CD4-positive, alpha-beta T cell treated with Interleukin-1 beta for 1 hour (primary cell): Measurements from ENCODE around the gene HOXD4.

Experiments
- DNase-seq, 2 donors: peaks; one replicate each; pipeline ENCODE4 v3.0.0-alpha.2; 2020 to 2022

Gene HOXD4

DNA sequence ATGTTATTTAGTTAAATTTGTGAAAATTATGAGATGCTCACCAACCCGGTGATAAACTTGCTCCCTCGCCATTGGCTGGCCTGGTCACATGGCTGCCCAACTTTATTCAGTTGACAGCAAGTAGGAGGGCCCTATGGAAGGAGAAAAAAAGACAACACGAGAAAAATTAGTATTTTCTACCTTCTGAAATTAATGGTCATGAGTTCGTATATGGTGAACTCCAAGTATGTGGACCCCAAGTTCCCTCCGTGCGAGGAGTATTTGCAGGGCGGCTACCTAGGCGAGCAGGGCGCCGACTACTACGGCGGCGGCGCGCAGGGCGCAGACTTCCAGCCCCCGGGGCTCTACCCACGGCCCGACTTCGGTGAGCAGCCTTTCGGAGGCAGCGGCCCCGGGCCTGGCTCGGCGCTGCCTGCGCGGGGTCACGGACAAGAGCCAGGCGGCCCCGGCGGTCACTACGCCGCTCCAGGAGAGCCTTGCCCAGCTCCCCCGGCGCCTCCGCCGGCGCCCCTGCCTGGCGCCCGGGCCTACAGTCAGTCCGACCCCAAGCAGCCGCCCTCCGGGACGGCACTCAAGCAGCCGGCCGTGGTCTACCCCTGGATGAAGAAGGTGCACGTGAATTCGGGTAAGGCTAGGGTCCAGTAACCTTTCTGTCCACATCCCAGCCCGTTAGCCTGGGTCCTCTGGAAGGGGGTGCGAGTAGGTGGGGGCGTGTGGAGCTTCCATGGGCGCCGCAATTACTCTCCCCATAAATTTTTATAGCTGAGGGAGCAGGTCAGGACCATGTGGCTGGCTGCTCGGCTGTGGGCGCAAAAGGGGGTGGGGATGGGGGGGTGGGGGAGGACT lies at the start of gene HOXD4:
Gene HOXD4, plus strand, starts transcription at position 109 of the 846 bp plus-strand sequence. Its CDS starts 84 bp downstream, at position 193.
- DNase-seq = no peak

DNA sequence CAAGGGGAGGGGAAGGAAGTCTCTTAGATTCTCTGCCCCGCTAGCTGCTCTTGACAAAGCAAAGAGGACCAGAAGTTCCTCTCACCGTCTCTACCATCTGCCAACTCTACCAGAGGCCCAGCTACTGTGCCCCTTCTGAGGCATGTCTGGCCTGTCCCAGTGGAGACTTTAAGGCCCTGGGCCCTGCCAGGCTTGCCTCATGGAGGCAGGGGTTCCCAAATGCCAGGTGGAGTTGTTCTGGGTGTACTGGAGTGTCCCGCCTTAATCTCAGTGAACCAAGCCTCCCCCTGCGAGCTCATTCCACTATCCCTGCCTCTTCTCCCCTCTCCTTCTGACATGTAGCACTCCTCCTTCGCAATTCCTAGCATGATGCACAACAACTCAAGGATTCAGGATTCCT lies 49.5 kb upstream of the HOXD4 start:
- DNase-seq = no peak

DNA sequence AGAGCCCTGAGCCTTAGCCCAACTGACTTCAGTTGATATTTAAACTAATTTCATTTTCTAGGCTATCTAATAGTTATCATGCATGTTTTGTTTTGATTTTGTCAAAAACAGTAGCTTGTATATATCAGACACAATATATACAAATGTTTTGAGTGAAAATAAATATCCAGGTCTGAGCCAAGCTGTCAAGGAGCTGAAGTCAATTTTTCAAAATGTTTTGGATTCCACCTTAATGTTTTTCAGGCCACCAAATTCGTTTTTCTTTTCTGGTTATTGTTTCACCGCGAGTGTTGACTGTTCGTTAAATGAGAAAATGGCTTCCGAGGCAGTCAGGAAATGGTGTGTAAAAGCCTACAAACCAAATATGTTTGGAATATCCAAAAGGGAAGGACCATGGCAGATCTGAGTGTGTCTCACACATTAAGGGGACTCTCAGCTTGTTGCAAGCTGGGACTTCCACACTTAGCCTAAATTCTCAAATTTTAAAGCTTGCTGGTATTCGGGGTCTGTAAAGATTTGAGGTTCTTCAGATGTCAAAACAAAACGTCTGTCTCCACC lies 49.0 kb upstream of the HOXD4 start:
- DNase-seq = no peak

DNA sequence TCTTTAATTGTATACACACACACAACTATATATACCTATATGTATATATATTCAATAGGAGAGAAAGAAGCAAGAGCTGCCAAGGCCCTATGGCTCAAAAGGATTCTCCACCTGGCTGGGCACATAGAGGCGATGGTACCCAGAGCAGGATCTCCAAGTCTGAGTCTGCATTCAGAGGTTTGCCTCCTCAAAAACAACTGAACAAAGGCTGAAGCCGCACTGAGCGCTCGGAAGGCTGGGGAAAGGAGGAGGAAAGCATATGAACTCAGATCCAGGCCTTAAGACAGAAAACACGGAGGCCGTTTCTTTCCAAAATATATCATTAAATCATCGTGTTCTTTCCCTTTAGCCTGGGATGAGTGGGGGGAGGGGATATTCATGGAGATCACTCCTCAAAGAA lies 48.2 kb upstream of the HOXD4 start:
- DNase-seq = no peak

DNA sequence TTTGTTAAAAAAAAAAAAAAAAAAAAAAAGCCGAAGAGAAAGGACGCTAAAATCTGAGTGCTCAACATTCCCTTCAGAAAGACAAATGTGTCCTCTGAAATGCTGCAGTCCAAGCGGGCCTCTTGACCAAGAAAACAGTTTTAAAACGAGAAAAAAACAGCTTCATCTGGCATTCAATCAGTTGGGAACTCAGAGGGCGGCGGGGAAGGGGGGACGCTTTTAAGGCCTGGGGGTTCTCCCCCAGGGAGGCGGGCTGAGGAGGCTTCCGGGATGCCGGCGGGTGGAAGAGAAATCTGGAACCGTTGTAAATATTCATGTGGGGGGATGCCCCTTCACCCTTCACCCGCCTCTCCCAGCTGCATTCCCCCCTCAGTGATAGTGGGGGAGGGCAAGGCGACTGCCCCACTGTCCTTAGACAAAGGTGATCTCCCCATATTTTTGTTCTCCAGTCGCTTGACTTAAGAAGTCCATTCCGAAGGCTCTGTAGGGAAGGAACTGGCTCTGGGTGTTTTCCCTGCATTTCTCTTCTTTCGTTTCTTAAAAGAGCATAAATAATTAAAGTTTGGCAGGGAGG lies 47.5 kb upstream of the HOXD4 start:
- DNase-seq = no peak

DNA sequence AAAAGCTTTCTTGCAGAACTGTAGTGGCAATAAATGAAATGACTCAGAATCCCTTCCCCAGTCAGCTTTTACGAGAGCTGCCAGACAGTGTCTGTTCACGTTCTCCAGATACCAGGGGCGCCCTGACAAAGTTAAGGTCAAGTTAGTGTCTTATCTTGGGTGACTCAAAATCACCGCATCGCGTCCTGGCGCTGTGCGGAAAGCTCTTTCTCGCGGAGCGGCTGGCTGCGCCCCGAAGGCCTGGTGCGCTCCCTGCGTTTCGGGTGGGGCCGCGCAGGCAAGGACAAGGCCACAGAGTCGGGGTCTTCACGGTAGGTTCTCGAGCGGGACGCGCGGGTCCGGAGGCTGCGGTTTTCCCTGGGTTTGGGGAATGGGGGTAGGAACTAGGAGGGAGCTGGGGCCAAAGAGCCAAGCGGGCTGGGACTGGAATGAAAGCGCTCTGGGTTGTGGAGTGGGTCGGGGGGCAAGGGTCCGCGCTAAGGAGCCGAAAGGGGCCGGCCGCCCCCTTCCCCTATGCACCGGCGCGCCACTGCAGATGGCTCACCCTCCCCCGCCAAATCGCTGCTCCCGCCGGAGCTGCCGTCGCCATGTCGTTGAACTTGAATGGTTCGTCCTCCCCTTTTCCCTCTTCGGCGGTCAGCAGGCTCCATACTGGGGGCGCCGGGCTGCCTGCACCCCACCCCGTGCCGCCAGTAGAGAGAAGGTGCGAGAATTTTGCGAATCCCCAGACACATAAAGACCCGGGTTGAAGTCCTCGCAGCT lies 46.9 kb upstream of the HOXD4 start:
- no peak for DNase-seq

DNA sequence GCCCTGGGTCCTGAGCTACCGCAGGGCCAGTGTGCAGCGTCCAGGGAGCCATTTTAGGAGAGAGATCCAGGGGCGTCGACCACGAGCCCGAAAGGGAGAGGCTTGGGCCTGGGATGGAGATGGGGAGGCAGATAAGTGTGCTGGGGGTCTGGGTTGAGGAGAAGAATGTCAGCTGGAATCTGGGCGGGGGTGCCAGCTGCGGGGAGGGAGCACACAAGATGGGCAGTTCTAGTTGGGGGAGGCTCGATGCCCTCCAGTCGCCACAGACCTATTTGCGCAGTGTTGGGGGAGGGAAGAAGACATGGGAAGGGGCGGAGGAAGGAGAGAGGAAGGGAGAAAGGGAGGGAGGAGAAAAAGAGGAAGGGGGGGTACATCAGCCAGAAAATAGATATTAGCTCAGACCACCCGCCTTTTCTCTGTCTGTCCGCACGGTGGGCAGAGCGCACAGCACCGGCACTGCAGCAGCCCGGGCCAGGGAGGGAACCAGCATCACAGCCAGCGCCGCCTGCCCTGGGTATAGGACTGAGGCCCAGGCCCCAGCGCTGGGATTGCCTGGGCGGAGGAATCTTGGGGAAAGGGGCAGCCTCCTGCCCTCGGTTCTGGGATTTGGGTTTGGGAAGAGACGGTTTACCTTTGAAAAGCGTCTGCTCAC lies 46.1 kb upstream of the HOXD4 start:
- no peak for DNase-seq

DNA sequence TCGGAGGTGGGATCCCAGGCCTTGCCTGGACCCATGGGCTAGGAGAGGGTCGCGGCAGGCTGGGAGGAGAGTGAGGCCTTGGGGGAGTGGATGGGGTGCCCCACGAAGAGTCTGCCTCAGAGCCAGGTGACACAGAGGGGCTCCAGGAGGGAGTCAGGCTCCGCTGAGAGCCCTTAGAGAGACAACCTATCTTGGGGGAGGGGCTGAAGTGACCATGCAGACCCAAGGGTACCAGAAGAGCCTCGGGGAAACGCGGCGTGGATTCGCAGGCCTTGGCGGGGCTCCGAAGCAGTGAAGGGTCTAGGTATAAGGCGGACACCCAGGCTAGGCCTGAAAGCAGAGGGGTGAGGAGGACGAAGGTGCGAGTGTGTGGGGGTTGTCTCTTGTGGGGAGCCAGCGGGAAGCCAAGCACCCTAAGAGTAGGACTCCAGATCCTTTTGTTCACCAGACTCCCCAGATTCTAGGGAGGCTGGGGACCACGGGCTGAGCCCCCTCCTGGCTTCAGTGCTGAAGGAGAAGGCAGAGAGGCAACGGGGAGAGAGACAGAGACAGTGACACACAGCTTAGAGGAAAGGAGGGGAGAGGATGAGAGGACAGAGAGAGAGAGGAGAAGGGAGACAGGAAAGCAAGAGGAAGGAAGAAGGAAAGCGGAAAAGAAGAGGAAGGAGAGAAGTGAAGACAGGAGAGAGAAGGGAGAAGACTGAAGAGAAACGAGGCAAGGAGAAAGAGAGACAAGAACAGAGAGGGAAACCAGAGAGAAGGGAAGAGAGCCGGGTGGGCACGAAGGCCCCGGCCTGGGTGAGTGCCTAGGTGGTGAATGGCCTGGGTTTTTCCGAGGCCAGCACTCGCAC lies 45.4 kb upstream of the HOXD4 start:
- DNase-seq = no peak

DNA sequence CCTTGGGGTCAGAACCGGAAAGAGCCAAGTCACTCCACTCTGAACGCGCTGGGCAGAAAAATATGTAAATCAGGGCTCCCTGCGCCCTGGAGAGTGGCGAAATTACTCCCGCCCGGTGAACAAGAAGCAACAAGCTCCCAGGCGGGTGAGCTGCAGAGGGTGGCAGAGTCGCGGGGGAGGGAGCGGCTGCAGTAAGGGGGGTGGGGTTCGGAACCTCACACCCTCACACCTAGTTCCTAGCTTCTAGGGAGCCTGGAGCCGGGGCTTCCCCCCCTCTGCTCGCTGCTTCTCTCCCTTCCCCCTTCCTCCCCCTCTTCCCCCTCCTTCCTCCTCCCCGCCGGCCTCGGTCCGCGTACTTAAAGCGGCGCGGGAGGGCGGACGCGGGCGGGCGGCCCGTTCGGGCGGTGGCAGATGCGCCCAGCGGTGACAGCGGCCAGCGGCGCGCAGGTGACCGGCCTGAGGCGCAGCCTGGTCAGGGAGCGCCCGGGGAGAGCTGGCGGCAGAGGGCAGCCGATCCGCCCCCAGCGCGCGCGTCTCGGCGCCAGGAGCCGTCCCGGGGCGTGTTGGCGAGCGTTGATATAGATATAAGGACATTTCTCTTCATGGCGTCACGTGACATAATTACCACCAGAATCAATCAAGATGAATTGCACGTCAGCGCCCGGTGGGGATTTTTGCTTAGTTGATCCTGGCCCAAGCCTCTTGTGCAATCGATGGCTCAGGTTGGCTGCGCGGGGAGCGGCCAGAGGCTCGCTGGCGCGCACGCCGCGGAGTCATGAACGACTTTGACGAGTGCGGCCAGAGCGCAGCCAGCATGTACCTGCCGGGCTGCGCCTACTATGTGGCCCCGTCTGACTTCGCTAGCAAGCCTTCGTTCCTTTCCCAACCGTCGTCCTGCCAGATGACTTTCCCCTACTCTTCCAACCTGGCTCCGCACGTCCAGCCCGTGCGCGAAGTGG lies 44.5 kb upstream of the HOXD4 start, which contains the start of gene HOXD11:
Gene HOXD11, plus strand, starts transcription at position 700 of the 959 bp plus-strand sequence. Its CDS starts 76 bp downstream, at position 776.
- DNase-seq = no peak

DNA sequence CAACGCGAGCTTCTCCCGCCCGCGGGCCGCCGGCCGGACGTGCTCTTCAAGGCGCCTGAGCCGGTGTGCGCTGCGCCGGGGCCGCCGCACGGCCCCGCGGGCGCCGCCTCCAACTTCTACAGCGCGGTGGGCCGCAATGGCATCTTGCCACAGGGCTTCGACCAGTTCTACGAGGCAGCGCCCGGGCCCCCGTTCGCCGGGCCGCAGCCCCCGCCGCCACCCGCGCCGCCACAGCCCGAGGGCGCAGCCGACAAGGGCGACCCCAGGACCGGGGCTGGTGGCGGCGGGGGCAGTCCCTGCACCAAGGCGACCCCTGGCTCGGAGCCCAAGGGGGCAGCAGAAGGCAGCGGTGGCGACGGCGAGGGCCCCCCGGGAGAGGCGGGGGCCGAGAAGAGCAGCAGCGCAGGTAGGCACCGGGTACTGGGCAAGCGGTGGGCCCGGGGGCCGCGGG lies 43.6 kb upstream of the HOXD4 start:
- DNase-seq = no peak

DNA sequence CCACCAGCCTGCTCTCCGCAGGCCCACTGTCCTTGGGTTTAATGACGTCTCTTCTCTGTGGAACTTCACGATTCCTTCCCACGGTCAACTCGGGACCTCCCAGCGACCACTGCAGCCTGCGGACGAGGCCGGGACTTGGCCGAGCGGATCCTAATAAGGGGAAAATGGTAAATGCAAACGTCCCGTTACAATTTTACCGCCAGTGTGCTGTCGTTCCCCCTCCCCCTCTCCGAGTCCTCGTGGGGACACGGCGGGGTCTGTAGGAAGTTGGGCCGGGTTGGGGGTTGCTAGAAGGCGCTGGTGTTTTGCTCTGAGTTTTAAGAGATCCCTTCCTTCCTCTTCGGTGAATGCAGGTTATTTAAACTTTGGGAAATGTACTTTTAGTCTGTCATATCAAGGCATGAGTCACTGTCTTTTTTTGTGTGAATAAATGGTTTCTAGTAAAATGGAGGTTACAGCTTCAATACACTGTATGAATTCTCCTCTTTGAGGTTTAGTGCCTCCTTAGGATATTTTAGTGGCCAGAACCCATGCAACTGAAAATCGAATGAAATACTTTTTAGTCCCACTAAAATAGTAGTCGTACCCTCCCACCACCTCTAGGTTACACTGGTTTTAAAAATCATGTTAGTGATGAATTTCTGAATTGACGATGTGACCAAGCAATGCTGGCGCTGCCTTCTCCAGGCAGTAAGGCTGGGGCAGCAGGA lies 42.0 kb upstream of the HOXD4 start:
- no peak for DNase-seq

DNA sequence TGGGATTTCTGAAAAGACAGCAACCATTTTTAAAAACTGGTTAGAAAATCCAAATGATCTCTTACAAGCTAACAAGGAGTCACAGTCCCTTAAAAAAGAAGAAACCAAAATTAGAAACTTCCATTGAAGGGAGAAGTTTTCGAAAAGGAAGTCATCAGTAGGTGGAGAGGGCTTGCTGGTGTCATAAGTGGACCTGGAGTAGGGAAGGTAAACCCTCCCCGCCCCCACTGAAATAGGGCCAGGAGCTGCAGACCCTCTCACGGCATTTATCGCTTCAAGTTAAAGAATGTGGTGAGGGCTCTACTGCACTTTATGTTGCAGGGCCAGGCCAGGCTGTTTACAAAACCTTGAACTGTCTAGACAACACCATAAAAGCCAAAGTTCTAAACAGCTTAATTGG lies 41.4 kb upstream of the HOXD4 start:
- no peak for DNase-seq

DNA sequence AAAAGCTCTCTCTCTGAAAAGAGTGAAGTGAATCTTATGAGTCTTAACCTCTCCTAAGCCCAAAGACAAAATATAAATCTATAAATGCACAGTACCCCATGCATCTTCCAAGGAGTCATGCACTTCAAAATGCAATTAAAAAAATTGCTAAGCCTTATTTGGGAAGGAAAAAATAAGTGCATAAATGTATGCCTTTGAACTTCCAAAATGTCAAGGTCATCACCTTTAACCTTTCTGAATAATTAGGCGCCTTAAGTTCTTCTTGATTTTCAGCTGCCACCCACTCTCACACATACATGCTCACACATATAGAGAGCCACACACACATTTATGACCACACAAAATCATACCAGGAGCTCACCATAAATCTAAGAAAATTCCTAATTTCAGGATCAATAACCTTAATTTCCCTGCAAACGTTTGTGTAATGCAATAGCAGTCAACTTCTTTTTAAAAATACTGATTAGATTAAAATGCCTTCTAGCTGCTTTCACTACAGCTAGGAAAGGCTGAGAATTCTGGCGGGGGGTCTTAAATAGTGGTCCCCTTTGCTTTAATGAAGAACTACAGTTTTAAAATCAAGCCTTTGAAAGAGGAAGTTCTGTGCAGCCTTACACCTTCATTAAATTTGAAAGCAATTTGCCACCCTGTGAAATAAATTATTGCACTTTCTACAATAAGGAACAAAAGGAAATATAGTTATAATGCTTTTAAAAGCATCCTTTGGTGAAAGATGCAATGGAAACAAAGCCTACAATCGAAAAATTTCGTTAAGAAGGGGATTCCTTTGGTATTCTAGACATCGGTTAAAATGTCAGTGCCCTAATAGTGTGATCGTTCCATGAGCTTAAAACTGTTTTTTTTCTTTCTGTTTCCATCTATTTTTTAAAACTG lies 40.7 kb upstream of the HOXD4 start:
- no peak for DNase-seq

DNA sequence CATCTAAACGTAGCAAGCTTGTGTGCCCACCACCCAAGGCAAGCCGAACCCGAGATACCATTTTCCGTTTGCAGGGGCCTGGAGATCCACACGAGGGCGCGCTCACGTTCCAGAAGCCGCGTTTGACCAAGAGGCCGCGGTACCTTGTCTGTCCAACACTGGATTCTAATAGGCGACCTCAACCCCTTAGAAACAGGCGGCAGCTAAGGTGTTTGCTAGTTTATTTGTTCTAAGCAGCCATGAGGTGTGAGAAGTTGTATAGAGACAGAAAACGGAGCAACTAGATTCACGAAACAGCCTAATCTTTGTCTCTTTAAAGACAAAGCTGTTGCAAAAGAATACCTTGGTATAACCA lies 40.1 kb upstream of the HOXD4 start:
- no peak for DNase-seq

DNA sequence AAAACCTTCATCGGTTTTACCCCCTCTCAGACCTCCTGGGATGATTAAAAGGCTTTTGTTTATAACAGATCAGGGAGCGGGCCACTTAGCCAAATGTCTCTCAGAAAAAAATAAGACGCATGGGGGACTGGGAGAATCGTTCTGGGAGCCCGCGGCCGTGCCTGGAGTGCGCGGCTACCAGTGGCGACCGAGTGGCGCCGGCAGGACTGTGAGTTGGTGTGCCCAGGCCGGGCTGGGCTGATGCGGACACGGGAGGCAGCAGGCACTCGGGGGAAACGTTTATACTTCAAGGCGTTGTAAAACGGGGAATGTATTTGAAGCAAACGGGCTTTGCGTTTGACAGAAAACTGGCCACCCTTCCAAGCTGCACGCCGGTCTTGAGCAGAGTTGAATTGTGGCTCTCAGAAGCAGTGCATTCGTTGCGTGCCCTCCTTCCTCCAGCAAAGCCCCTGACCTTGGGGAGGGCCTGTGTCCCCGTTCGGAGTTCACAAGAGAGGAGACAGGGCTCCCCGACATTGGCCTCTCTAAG lies 39.4 kb upstream of the HOXD4 start:
- no peak for DNase-seq

DNA sequence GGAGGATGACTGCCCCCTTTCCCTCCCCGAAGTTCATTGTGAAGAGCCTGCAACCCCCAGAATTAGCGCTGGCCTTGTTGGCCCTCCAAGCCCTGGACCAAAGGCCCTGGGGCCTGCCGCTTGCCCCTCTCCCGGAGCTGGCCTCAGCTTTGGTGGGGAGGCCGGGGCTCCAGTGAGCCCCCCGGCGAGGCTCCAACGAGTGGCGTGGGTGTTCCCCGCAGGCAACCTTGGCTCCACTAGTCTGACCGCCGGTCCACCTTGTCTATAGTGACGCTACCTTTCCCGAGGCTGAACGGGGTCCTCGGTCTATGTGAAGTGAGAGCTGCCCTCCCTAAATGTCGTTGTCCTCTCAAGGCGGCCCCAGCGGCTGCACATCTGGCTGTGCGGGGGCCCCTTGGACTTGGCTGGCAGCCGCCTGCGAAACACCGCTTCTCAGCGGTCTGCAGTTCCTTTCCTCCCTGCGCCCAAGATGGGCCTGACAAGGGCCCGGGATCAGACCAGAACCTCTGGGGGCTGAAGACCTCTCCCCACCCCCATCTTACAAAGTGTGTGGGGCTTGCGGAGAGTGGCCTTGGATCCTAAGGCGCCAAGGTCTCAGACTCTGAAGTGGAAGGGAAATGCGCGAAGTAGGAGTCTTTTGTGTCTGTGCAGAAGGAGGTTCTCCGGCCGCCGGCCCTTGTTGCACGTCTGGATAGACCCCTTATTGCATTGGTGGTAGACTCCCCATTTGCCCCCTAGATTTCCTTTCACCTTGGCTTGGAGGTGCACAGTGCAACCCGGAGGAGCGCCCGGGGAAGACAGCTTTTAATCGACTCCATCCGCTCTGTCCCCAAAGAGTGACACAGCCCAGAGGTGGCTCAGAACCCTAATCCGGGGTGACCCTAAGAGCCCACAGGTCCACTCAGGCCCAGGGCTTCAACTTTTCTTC lies 38.7 kb upstream of the HOXD4 start:
- no peak for DNase-seq

DNA sequence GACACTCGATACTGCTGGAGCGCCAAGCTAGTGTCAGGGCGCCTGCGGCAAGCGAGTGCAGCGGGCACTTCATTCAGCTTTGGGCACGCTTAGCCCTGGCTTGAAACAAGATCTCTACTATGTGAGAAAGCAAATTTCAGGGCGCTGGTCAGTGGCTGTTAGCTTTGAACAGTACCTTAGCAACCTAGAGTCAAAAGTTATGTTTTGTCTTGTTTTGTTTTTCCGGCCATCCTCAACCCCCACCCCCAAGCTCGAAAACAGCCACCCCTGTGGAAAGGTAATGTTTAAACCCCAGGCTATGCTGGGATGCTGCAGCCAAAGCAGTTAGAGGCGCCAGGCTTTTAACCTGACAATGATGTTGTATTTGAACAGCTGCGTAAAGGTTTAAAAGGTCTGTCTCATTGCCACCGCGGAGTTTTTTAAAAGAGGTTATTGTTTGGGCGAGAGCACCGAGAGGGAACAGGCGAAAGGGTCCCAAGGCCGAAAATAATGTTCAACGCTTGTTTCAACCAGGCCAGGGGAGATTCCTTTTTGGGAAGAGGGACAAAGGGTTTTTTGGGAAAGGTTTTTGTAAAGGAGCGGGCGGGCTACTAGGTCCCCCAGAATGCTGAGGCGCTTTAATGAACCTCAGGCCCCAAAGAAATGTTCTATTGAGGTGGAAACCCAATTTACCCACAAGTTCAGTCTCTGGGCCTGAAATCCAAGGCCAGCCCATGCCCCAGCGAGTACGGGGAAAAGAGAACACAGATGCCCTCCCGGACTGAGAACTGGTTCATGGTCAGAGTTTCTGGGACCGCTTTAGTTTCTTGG lies 37.0 kb upstream of the HOXD4 start:
- DNase-seq = no peak
